Suprapubic skin (tissue), 4 donors: Measurements from ENCODE around the gene HIVEP1.

Experiments
- CTCF ChIP-seq, 2 donors: fragments of 200-600 bp in 1 of 2; fragments of 450-650 bp in 1 of 2; sonication (generic) in 1 of 2; IDR thresholded peaks; one replicate each; pipeline ENCODE4 v1.5.1; 2016 to 2019; ENCODE audit warnings: antibody characterized with exemption in 2 of 2, mild to moderate bottlenecking in 1 of 2, moderate library complexity in 1 of 2
- POLR2A ChIP-seq, 2 donors: fragments of 450-650 bp; IDR thresholded peaks; one replicate each; pipeline ENCODE4 v1.6.1; 2017; ENCODE audit warnings: antibody characterized with exemption in 2 of 2, mild to moderate bottlenecking in 2 of 2, moderate library complexity in 2 of 2
- POLR2AphosphoS5 ChIP-seq, 3 donors: sonication (generic); formaldehyde crosslinking; IDR thresholded peaks; one replicate each; pipeline ENCODE4 v1.6.1; 2017; ENCODE audit warnings: antibody characterized with exemption in 3 of 3

- TF ChIP-seq CTCF (IDR thresholded peaks at IDR 0.05) (no peak), POLR2A (IDR thresholded peaks at IDR 0.05) (no peak), POLR2AphosphoS5 (IDR thresholded peaks at IDR 0.05) (no peak)
These were observed 177.5 kb downstream of the HIVEP1 start for GRCh38 chr6:12189661-12190060.
